H9 (cell line): ENCODE results near the gene CFAP119. TPM values are rescaled to one million over a fixed set of nuclear protein-coding genes. Genes with fewer than 3 reads are reported as not detected.

Source experiments
- DNase-seq: peaks from one replicate; pipeline ENCODE4 v3.0.0-alpha.2; 2017
- H2AFZ ChIP-seq: one replicate; pipeline ENCODE4 v1.6.1; 2013; ENCODE audit warnings: mild to moderate bottlenecking, low read length, control low read depth, moderate library complexity
- H2AK5ac ChIP-seq: 2 replicates; pipeline ENCODE4 v1.6.1; 2013; ENCODE audit warnings: low read length, control low read depth, mixed read lengths; ENCODE audit not compliant: insufficient read length
- H2BK120ac ChIP-seq: one replicate; pipeline ENCODE4 v1.6.1; 2013; ENCODE audit warnings: low read depth, mild to moderate bottlenecking, low read length, control low read depth, inconsistent platforms; ENCODE audit not compliant: poor library complexity, severe bottlenecking
- H2BK12ac ChIP-seq: 2 replicates; pipeline ENCODE4 v1.6.1; 2013; ENCODE audit warnings: low read length, control low read depth, mixed read lengths, low read depth; ENCODE audit not compliant: insufficient read length
- H2BK15ac ChIP-seq: 2 replicates; pipeline ENCODE4 v1.6.1; 2013; ENCODE audit warnings: low read depth, low read length, control low read depth
- H2BK20ac ChIP-seq: one replicate; pipeline ENCODE4 v1.6.1; 2013; ENCODE audit warnings: low read depth, mild to moderate bottlenecking, low read length, control low read depth, inconsistent platforms; ENCODE audit not compliant: poor library complexity, severe bottlenecking
- H2BK5ac ChIP-seq: 2 replicates; pipeline ENCODE4 v1.6.1; 2013; ENCODE audit warnings: low read length, control low read depth, mixed read lengths; ENCODE audit not compliant: insufficient read length
- H3K14ac ChIP-seq: 2 replicates; pipeline ENCODE4 v1.6.1; 2013; ENCODE audit warnings: low read length, control low read depth; ENCODE audit not compliant: insufficient read depth
- H3K18ac ChIP-seq: 2 replicates; pipeline ENCODE4 v1.6.1; 2013; ENCODE audit warnings: low read depth, mild to moderate bottlenecking, mixed read lengths, low read length, control low read depth; ENCODE audit not compliant: insufficient read length
- H3K23ac ChIP-seq: 2 replicates; pipeline ENCODE4 v1.6.1; 2013; ENCODE audit warnings: low read length, control low read depth, mixed read lengths, low read depth; ENCODE audit not compliant: insufficient read length
- H3K23me2 ChIP-seq: 2 replicates; pipeline ENCODE4 v1.6.1; 2013; ENCODE audit warnings: low read depth, mild to moderate bottlenecking, mixed read lengths, low read length, control low read depth; ENCODE audit not compliant: insufficient read length, poor library complexity, severe bottlenecking
- H3K27ac ChIP-seq: 2 replicates; pipeline ENCODE4 v1.5.1; 2013; ENCODE audit warnings: low read length, control low read depth, mixed read lengths, low read depth; ENCODE audit not compliant: insufficient read length
- H3K27me3 ChIP-seq: 2 replicates; pipeline ENCODE4 v1.6.1; 2013; ENCODE audit warnings: low read length, control low read depth, inconsistent platforms; ENCODE audit not compliant: insufficient read depth
- H3K4ac ChIP-seq: 2 replicates; pipeline ENCODE4 v1.6.1; 2013; ENCODE audit warnings: low read depth, mild to moderate bottlenecking, control low read depth, inconsistent platforms, low read length, moderate library complexity
- H3K4me1 ChIP-seq: 2 replicates; pipeline ENCODE4 v1.6.1; 2013; ENCODE audit warnings: low read length, control low read depth, inconsistent platforms; ENCODE audit not compliant: insufficient read depth
- H3K4me2 ChIP-seq: 2 replicates; pipeline ENCODE4 v1.6.1; 2013; ENCODE audit warnings: low read length, control low read depth, mixed read lengths; ENCODE audit not compliant: insufficient read length, insufficient read depth
- H3K56ac ChIP-seq: 2 replicates; pipeline ENCODE4 v1.6.1; 2013; ENCODE audit warnings: low read depth, mild to moderate bottlenecking, mixed read lengths, low read length, control low read depth; ENCODE audit not compliant: insufficient read length
- H3K79me1 ChIP-seq: 2 replicates; pipeline ENCODE4 v1.6.1; 2013; ENCODE audit warnings: low read depth, mild to moderate bottlenecking, moderate library complexity, low read length, control low read depth, inconsistent platforms; ENCODE audit not compliant: insufficient read depth, poor library complexity, severe bottlenecking
- H3K79me2 ChIP-seq: 2 replicates; pipeline ENCODE4 v1.6.1; 2013; ENCODE audit warnings: low read length, control low read depth, inconsistent platforms; ENCODE audit not compliant: insufficient read depth
- H3K9ac ChIP-seq: 2 replicates; pipeline ENCODE4 v1.6.1; 2013; ENCODE audit warnings: low read length, control low read depth, mixed read lengths; ENCODE audit not compliant: insufficient read length; ENCODE audit errors: extremely low read depth
- H3K9me3 ChIP-seq: one replicate; pipeline ENCODE4 v1.6.1; 2013; ENCODE audit warnings: low read depth, low read length, inconsistent platforms; ENCODE audit not compliant: control insufficient read depth
- H3T11ph ChIP-seq: one replicate; pipeline ENCODE4 v1.6.1; 2013; ENCODE audit warnings: mild to moderate bottlenecking, low read length, control low read depth, inconsistent platforms
- H4K20me1 ChIP-seq: one replicate; pipeline ENCODE4 v1.6.1; 2013; ENCODE audit not compliant: control insufficient read depth, insufficient read length, insufficient read depth
- H4K5ac ChIP-seq: 2 replicates; pipeline ENCODE4 v1.6.1; 2013; ENCODE audit warnings: low read depth, mild to moderate bottlenecking, mixed read lengths, low read length, control low read depth; ENCODE audit not compliant: insufficient read length
- H4K8ac ChIP-seq: replicated peaks from 2 replicates; pipeline ENCODE4 v1.6.1; 2013; ENCODE audit warnings: low read length, control low read depth, mixed read lengths, low read depth; ENCODE audit not compliant: insufficient read length
- H4K91ac ChIP-seq: 2 replicates; pipeline ENCODE4 v1.6.1; 2013; ENCODE audit warnings: low read depth, mild to moderate bottlenecking, moderate library complexity, mixed read lengths, low read length, control low read depth; ENCODE audit not compliant: insufficient read length
- H3K27ac Mint-ChIP-seq, 3 experiments: 2 replicates in 2 of 3; 3 replicates in 1 of 3; pipeline ENCODE4 v1.8.0; 2020 to 2021; ENCODE audit warnings: mixed read lengths in 3 of 3, mild to moderate bottlenecking in 1 of 3, moderate library complexity in 1 of 3
- H3K27me3 Mint-ChIP-seq: 2 replicates; pipeline ENCODE4 v1.8.0; 2021; ENCODE audit warnings: low read depth, mild to moderate bottlenecking, moderate library complexity, mixed read lengths
- H3K36me3 Mint-ChIP-seq, 3 experiments: 2 replicates in 2 of 3; 3 replicates in 1 of 3; pipeline ENCODE4 v1.8.0; 2020 to 2021; ENCODE audit warnings: low read depth in 3 of 3, mixed read lengths in 3 of 3; ENCODE audit not compliant: insufficient read depth in 1 of 3
- H3K4me1 Mint-ChIP-seq, 2 experiments: 2 replicates each; pipeline ENCODE4 v1.8.0; 2020; ENCODE audit warnings: mixed read lengths in 2 of 2
- H3K4me3 Mint-ChIP-seq, 2 experiments: 2 replicates in 1 of 2; 3 replicates in 1 of 2; pipeline ENCODE4 v1.8.0; 2020 to 2021; ENCODE audit warnings: mild to moderate bottlenecking in 2 of 2, mixed read lengths in 2 of 2, moderate library complexity in 1 of 2
- H3K9me3 Mint-ChIP-seq, 2 experiments: 2 replicates in 1 of 2; 3 replicates in 1 of 2; pipeline ENCODE4 v1.8.0; 2020; ENCODE audit warnings: mild to moderate bottlenecking in 2 of 2, mixed read lengths in 2 of 2, moderate library complexity in 1 of 2
- CTCF ChIP-seq: fragments of 200-600 bp; sonication (generic); conservative IDR thresholded peaks from 3 replicates; pipeline ENCODE4 v1.8.0; 2021; ENCODE audit warnings: antibody characterized with exemption, mild to moderate bottlenecking
- WGBS: extraction: QIAGEN DNeasy Blood & Tissue Kit; methylation state at CpG from one replicate; pipeline ENCODE4 v1.1.7; 2013; ENCODE audit warnings: missing lambda C conversion rate, low lambda C conversion rate, mixed read lengths; ENCODE audit not compliant: insufficient read length; ENCODE audit errors: extremely low coverage; 5-methylcytosine and 5-hydroxymethylcytosine counted together
- total RNA-seq: library from RNA; stranded (reverse); gene quantifications from 2 replicates; pipeline ENCODE4 v1.2.1, GENCODE V29; 2021

The CFAP119 gene
- total RNA-seq, 1 experiment from 2014 or later, result 5.4 TPM

DNA sequence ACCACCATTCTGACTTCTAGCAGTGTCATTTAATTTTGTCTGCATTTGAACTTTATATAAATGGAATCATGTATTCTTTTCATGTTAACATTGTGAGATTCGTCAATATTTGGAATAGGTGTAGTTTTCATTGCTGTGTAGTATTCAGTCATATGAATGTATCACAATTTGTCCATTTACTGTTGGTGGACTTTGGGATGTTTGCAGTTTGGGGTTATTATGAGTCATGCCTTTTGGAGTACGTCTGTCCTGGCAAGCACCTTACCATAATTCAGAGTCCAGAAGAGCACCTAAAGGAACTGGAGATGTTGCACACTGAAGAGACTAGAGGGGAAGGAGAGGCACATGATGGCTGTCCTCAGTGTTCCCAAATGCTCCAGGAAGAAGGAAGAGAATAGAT lies 16.8 kb downstream of the CFAP119 start:
- WGBS, result no CpG with 5 or more reads among the region's 2 CpGs
- Histone ChIP-seq H3K4me2 (no peak overlapping the region), H3K56ac (no peak overlapping the region), H4K5ac (no peak overlapping the region), H3K27ac (no peak overlapping the region), H4K91ac (no peak overlapping the region), H2BK120ac (no peak overlapping the region), H3K9ac (no peak overlapping the region), H3K79me2 (peaks cover 4% of the 10 kb centered on the region; the same call in 1 of the 2 replicates), H3K23me2 (peaks cover 5% of the 10 kb centered on the region), H3T11ph (no peak overlapping the region), H2BK20ac (no peak overlapping the region), H3K79me1 (peaks cover 2% of the 10 kb centered on the region), H2BK15ac (no peak overlapping the region), H3K9me3 (no peaks in the 10 kb centered on the region), H3K4me1 (no peaks in the 10 kb centered on the region), H2AFZ (no peak overlapping the region), H3K27me3 (no peaks in the 10 kb centered on the region), H4K20me1 (no peaks in the 10 kb centered on the region), H2AK5ac (no peak overlapping the region), H3K4ac (no peak overlapping the region), H3K23ac (no peak overlapping the region), H3K18ac (no peak overlapping the region), H4K8ac (no peak overlapping the region), H2BK5ac (no peak overlapping the region), H3K14ac (no peak overlapping the region), H2BK12ac (no peak overlapping the region)
- TF ChIP-seq CTCF, result no peak
- no peaks in the 10 kb centered on the region for H3K27me3 Mint-ChIP-seq
- no peak overlapping the region for H3K27ac Mint-ChIP-seq
- DNase-seq, result no peak
- H3K4me3 Mint-ChIP-seq, result no peak overlapping the region
- H3K9me3 Mint-ChIP-seq, result peaks cover 0 to 1% of the 10 kb centered on the region in 2 experiments; a peak in 1 of 5 replicates
- peaks cover 0 to 44% (median 27%) of the 10 kb centered on the region in 3 experiments; a peak in 5 of 7 replicates for H3K36me3 Mint-ChIP-seq
- peaks cover 16 to 31% of the 10 kb centered on the region in 2 experiments for H3K4me1 Mint-ChIP-seq
